ENCODE measurements around the gene TMEM254. TPM values are rescaled to one million over a fixed set of nuclear protein-coding genes. Genes with fewer than 3 reads are reported as not detected.

Gene TMEM254
- total and polyA plus RNA-seq, 7 donors = 2.1 to 8.2 (median 4.7) TPM

DNA sequence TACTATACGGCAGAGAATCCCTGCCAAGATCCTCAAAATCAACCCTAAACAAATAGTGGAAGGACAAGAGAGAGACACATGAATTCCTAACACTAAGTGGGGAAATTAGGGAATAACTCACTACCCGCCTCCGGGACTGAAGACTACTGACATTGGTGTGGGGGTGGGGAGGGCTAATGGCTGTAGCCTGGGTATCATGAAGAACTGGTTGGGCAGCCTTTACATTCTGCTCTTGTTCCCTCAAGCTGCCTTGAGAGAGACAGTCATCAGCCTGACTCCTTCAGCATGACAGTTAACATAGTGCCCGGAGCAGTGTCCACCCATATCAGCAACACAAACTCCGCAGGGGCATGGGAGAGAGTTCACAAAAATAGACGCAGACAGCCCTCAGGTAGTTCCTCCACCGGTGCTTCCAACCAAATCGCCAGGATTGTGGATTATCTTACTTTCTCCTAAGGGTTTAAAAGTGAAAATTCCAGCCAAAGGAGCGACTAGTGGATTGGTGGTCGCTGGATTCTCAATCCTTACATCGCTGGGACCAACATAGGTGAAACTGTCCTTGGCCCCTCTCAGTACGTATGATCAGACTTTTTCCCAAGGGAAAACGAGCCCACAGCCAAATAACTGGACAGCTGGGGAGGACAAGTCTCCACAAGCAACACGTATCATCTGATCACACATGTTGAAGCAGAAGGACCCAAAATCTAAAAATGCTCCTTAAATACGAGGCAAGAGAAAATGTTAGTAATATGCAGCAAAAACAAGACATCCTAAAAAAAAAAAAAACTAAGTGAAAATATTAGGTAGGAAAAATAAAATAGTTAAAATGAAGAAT is 22.6 kb downstream of the TMEM254 start:
- Histone ChIP-seq H3K27ac (no peak overlapping the region), H3K36me3 (ENCODE audit: insufficient read depth in 1 of 2, low read depth in 1 of 2) (no peaks in the 10 kb centered on the region), H3K4me1 (no peaks in the 10 kb centered on the region), H3K27me3 (ENCODE audit: insufficient read depth in 3 of 3, low read length in 2 of 3) (no peaks in the 10 kb centered on the region), H3K4me3 (no peak overlapping the region), H3K9me3 (no peaks in the 10 kb centered on the region)
- TF ChIP-seq, protein P1, sequence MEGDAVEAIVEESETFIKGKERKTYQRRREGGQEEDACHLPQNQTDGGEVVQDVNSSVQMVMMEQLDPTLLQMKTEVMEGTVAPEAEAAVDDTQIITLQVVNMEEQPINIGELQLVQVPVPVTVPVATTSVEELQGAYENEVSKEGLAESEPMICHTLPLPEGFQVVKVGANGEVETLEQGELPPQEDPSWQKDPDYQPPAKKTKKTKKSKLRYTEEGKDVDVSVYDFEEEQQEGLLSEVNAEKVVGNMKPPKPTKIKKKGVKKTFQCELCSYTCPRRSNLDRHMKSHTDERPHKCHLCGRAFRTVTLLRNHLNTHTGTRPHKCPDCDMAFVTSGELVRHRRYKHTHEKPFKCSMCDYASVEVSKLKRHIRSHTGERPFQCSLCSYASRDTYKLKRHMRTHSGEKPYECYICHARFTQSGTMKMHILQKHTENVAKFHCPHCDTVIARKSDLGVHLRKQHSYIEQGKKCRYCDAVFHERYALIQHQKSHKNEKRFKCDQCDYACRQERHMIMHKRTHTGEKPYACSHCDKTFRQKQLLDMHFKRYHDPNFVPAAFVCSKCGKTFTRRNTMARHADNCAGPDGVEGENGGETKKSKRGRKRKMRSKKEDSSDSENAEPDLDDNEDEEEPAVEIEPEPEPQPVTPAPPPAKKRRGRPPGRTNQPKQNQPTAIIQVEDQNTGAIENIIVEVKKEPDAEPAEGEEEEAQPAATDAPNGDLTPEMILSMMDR (IDR thresholded peaks at IDR 0.05) = no peak
- 74 to 86% (median 84%) methylated on average over 15 of the region's 15 CpGs for WGBS, 3 donors
- no peak for DNase-seq
- no peak for ATAC-seq
- intact Hi-C loops (cut with DNase I) = no loop called here

DNA sequence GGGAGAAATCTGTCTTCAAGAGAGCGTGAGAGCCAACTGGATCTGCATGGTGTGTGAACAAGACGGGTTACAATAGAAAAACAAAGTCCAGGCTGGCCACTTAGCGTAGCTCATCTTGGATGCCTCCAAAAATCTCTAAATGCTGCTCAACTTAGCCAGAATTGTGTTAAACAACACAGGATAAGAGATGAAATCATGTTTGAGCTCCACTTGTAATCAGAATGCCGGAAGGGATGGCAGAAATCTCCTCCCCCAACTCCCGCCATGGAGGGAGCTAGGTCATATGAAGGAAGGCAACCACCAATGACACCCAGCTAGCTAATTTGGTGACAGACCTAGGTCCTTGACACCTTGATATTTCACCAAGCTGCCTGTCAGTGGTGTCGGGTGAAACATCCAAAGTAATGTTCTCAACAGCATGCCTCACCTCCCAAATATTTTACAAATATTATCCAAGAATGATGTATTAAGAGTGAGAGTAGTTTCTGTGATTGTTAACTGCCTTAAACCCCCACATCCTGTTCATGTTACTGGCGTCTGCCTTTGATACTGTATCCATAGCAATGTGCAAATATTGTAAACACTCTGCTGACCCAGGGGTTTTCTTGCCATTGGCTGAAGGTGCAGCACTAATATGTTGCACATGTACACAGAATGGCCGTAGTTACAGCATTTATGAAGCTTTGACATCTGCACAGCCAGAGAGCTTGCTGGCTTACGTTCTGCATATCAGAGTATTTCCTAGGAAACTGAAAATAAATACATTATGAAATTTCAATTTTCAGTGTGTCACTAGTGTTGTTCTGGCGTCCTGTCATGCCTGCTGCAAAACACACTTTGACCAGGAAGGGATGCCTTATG is 25.8 kb downstream of the TMEM254 start:
- H3K27ac ChIP-seq = peak overlapping the region; percentile 25
- intact Hi-C loops (cut with DNase I) = no loop called here
- peak; percentile 16 to 58 (median 30) for ATAC-seq
- WGBS, 3 donors = 27 to 33% (median 30%) methylated on average over 10 of the region's 10 CpGs
- H3K4me3 ChIP-seq = no peak overlapping the region
- DNase-seq = peak; percentile 29 to 57
- H3K36me3 ChIP-seq (ENCODE audit: insufficient read depth in 1 of 2, low read depth in 1 of 2) = no peaks in the 10 kb centered on the region
- H3K27me3 ChIP-seq (ENCODE audit: insufficient read depth in 3 of 3, low read length in 2 of 3) = no peaks in the 10 kb centered on the region
- H3K4me1 ChIP-seq = no peaks in the 10 kb centered on the region
- H3K9me3 ChIP-seq = peaks cover 9% of the 10 kb centered on the region
- TF ChIP-seq, protein P1 (IDR thresholded peaks at IDR 0.05) = no peak

DNA sequence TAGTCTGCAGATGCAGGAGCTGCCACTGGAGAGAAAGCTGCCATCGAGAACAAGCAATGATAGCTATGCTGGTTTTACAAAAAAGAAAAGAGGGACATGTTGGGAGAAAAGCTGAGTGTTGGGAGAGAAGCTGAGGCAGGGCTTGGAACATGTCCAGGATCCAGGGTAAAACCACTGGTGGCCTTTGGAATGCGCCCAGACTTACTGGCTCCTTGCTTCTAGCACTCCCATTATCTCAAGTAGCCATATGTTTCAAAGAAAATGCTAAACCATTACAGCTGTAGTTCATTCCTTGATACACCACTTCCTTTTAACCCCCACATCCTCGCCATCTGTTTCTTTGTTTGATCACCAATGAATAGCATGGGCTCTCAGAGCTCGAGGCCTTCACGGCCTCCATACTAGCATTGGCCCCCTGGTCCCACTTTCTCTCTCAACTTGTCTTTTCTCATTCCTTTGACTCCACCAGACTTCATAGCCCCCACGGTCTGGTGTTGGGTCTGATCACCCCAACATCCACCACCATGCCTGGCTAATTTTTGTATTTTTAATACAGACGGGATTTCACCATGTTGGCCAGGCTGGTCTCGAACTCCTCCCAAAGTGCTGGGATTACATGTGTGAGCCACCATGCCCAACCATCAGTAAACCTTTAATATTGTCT is 30.2 kb downstream of the TMEM254 start:
- no peak overlapping the region for H3K4me3 ChIP-seq
- peaks cover 11% of the 10 kb centered on the region for H3K9me3 ChIP-seq
- ATAC-seq (no peak), DNase-seq (no peak)
- TF ChIP-seq, protein P1 (IDR thresholded peaks at IDR 0.05) = no peak
- no peaks in the 10 kb centered on the region for H3K27me3 ChIP-seq (ENCODE audit: insufficient read depth in 3 of 3, low read length in 2 of 3)
- H3K36me3 ChIP-seq (ENCODE audit: insufficient read depth in 1 of 2, low read depth in 1 of 2) = no peaks in the 10 kb centered on the region
- WGBS, 3 donors = 80 to 92% (median 90%) methylated on average over 8 of the region's 8 CpGs
- intact Hi-C loops (cut with DNase I) = no loop called here
- no peak overlapping the region for H3K27ac ChIP-seq
- no peaks in the 10 kb centered on the region for H3K4me1 ChIP-seq

DNA sequence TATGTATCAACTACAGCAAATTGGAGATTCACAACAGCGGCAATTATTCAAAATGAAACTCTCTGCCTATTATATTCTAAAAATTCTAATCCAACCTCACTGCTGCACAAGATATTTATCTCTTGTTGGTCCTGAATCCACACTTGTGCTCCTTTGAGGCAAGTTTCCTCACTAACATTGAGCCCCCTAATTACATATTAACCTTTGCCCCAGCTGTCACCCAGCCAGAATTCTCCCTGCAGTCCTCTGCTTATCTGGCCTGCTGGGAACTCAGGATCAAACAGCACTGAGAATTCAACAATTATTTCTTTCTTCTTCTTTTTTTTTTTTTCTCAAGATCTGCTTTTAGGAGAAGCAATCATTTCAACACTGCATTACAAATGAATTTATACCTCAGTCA is 32.5 kb downstream of the TMEM254 start:
- no peaks in the 10 kb centered on the region for H3K27me3 ChIP-seq (ENCODE audit: insufficient read depth in 3 of 3, low read length in 2 of 3)
- peaks cover 11% of the 10 kb centered on the region for H3K9me3 ChIP-seq
- DNase-seq (no peak), ATAC-seq (no peak)
- TF ChIP-seq, protein P1 (IDR thresholded peaks at IDR 0.05) = no peak
- H3K27ac ChIP-seq = no peak overlapping the region
- WGBS, 3 donors = 89 to 100% (median 93%) methylated on average over 1 of the region's 1 CpG
- H3K36me3 ChIP-seq (ENCODE audit: insufficient read depth in 1 of 2, low read depth in 1 of 2) = no peaks in the 10 kb centered on the region
- no peaks in the 10 kb centered on the region for H3K4me1 ChIP-seq
- no peak overlapping the region for H3K4me3 ChIP-seq
- intact Hi-C loops (cut with DNase I) = no loop called here

Data from psoas muscle (tissue), 8 donors.